Activated naive CD4-positive, alpha-beta T cell treated with anti-CD3 and anti-CD28 coated beads, Interleukin-2, amount 50 U/mL, for 24 hours (primary cell): ENCODE data around the gene MAEA.
"Not testable (repeated sequence)": the region's sequence is repeated elsewhere in the genome, so short reads cannot be mapped to it uniquely, and the experiment has no call there.

Experiments used
- H3K27ac Mint-ChIP-seq: one replicate; pipeline ENCODE4 v1.8.0; 2021; ENCODE audit warnings: mild to moderate bottlenecking, mixed read lengths
- H3K27me3 Mint-ChIP-seq: one replicate; pipeline ENCODE4 v1.8.0; 2021; ENCODE audit warnings: mixed read lengths
- H3K36me3 Mint-ChIP-seq: one replicate; pipeline ENCODE4 v1.8.0; 2021; ENCODE audit warnings: mixed read lengths
- H3K4me1 Mint-ChIP-seq: one replicate; pipeline ENCODE4 v1.8.0; 2021; ENCODE audit warnings: mixed read lengths
- H3K4me3 Mint-ChIP-seq: one replicate; pipeline ENCODE4 v1.8.0; 2021; ENCODE audit warnings: mild to moderate bottlenecking, mixed read lengths
- H3K9me3 Mint-ChIP-seq: one replicate; pipeline ENCODE4 v1.8.0; 2021; ENCODE audit warnings: mixed read lengths

Gene MAEA

DNA sequence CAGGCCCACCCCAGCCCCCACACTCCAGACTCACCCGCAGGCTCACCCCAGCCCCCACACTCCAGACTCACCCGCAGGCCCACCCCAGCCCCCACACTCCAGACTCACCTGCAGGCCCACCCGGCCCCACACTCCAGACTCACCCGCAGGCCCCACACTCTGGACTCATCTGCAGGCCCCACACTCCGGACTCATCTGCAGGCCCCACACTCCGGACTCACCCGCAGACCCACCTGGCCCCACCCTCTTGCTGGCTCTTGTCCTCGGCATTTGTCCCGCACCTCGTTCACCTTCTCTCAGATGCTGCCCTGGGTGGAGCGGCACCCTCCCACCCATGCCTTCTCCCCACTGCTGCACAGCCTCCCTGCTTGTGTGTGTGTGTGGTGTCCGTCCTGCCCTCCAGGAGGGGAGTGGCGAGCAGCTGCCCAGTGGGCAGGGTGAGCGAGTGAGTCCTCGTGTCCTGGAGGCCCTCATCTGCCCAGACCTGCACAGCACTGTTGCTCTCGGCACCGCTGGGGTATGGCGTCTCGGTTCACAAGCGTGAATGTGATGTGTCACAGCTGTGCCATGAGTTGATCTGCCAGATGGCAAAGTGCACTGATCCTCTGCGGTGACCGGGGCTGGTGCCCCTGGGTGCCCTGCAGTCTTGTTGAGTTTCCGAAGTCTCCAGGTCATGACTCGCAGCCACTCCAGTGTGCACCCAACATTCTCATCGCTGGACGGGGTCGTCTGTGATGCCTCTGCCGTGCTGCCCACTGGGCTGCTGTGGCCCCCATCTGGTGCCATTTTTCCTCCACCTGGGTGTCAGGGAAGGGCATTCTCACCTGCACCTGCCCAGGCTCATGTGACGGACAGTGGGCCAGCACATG lies 27.7 kb downstream of the MAEA start:
- Mint-ChIP-seq H3K36me3 (peaks cover 11% of the 10 kb centered on the region), H3K27me3 (no peaks in the 10 kb centered on the region), H3K4me3 (no peak overlapping the region), H3K9me3 (no peaks in the 10 kb centered on the region), H3K27ac (no peak overlapping the region), H3K4me1 (peaks cover 19% of the 10 kb centered on the region)

DNA sequence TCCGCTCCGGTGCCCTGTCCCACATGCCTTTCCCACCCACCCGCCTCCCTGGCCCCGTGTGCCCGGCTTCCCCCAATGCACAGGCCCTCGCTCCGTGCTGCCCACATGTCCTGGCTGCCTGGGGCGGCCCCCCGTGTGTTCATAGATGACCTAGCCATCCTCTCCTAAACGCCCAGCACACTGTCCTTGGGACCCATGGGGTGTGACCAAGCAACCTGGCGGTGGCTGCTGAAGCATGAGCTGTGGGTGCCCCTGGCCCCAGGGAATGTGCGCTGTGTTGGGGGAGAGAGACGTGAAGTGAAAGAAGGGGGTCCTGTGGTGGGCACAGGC lies 28.3 kb downstream of the MAEA start:
- H3K4me1 Mint-ChIP-seq, result peaks cover 19% of the 10 kb centered on the region
- H3K27me3 Mint-ChIP-seq, result no peaks in the 10 kb centered on the region
- H3K36me3 Mint-ChIP-seq, result peaks cover 11% of the 10 kb centered on the region
- H3K9me3 Mint-ChIP-seq, result no peaks in the 10 kb centered on the region
- no peak overlapping the region for H3K4me3 Mint-ChIP-seq
- no peak overlapping the region for H3K27ac Mint-ChIP-seq

DNA sequence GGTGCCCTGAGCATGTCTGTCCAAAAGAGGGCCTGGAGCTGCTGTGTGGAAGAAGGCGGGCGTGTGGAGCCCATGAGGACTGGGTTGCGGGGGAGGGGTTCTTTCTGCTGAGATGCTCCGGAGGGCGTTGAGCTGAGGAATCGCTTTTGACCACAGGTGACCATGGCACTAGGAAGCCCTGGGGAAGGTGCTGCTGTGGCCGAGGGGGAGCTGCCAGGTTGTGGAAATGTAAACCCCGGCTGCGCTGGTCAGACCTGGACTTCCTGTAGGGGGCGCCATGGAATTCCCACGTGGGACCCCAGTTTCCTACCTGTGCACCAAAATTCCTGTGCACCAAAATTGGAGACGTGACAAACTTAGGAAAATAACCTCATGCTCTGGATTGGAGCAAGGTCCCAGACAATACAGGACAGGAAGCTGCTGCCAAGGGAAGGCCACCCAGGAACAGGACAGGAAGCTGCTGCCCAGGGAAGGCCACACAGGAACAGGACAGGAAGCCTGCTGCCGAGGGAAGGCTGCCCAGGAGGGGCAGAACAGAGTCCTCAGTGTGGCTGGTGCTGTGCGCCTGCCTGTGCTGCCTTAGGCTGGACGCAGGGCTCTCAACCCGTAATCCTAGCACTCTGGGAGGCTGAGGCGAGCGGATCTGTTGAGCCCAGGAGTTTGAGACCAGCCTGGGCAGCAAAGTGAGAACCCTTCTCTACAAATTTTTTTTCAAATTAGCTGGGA lies 29.0 kb downstream of the MAEA start:
- Mint-ChIP-seq H3K9me3 (no peaks in the 10 kb centered on the region), H3K4me3 (no peak overlapping the region), H3K27ac (no peak overlapping the region), H3K36me3 (peaks cover 10% of the 10 kb centered on the region), H3K4me1 (peaks cover 19% of the 10 kb centered on the region), H3K27me3 (no peaks in the 10 kb centered on the region)

DNA sequence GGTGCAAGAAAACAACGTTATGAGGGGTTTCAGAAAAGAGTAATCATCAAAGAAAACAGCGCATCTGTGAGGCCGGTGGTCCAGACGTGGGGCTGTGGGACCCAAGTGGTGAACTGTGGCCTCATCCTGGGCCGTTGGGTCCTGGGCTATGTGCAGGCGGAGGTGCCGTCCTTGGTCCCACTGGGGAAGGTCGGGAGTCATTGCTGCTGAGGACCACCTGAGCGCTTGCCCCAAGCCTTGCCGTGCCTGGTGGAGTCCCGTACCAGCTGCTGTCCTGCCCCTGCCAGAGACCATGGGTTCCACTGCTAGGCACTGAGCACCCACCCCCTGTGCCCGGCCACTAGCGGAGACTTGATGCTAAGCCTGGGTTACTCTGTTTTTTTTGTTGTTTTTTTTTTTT lies 31.8 kb downstream of the MAEA start:
- Mint-ChIP-seq H3K36me3 (peaks cover 6% of the 10 kb centered on the region), H3K27ac (no peak overlapping the region), H3K4me3 (no peak overlapping the region), H3K9me3 (no peaks in the 10 kb centered on the region), H3K4me1 (peaks cover 10% of the 10 kb centered on the region), H3K27me3 (no peaks in the 10 kb centered on the region)

DNA sequence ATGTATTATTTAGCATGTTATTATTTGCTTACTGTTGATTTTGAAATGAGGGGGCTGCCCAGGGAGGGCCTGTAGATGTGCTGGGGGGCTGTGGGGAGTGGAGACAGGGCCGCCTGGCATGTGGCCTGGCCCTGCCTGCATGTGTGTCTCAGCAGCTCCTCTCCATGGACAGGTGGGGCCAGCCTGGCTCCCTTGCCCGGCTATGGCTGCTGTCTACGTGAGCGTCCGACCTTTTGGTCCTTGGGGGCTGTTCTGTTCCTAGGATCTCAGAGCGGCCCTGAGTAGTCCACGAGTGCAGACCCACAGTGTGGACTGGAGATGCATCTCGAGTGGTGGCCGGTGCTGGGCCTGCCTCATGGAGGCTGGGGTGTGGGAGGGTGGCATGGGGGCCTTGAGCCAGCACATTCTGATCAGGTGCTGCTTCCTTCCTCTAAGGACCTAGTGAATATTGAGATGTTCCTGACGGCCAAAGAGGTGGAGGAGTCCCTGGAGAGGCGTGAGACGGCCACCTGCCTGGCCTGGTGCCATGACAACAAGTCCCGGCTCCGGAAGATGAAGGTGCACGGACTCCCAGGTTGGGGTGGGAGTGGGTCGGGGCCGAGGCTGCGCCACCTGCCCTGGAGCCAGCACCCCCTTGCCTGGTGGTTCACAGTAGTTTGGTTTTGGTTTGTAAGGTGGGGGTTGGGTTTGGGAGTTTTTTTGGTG lies 32.4 kb downstream of the MAEA start:
- no peaks in the 10 kb centered on the region for H3K27me3 Mint-ChIP-seq
- no peak overlapping the region for H3K4me3 Mint-ChIP-seq
- peaks cover 6% of the 10 kb centered on the region for H3K36me3 Mint-ChIP-seq
- H3K27ac Mint-ChIP-seq, result no peak overlapping the region
- no peaks in the 10 kb centered on the region for H3K9me3 Mint-ChIP-seq
- H3K4me1 Mint-ChIP-seq, result peaks cover 10% of the 10 kb centered on the region

DNA sequence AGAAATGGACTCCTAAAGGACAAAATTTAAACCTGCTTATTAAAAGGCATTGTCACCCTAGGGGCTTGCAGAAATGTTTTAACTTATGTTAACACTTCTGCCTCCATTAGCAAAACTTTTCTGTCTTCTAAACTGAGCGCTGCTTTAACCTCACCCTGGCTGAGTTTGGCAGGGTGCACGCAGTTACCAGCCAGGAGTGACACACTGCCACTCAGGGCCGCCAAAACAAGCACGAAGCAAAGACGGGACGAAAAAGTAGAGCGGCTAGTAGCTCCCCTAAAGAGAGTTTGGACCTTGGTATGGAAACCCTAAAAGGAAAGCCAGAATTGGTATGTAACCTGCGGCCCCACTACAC lies 33.6 kb downstream of the MAEA start:
- peaks cover 7% of the 10 kb centered on the region for H3K4me1 Mint-ChIP-seq

DNA sequence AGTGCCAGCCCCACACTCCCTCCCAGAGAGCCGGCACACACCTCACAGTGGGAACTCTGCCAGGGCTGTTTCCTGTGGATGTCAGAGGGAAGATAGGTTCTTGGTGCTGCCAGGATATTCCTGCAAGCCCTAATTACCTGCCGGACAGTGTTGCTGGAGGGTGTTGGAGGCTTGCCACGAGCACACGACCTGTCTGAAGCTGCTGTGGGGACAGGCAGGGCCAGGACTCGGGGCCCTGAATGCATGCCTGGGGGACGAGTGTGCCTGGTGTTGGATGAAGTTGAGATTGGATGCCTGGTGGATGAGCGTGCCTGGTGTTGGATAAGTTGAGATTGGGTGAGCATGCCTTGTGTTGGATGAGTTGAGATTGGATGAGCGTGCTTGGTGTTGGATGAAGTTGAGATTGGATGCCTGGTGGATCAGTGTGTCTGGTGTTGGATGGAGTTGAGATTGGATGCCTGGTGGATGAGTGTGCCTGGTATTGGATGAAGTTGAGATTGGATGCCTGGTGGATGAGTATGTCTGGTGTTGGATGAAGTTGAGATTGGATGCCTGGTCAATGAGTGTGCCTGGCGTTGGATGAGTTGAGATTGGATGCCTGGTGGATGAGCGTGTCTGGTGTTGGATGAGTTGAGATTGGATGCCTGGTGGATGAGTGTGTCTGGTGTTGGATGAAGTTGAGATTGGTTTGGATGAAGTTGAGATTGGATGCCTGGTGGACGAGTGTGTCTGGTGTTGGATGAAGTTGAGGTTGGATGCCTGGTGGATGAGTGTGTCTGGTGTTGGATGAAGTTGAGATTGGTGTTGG lies 34.1 kb downstream of the MAEA start:
- no peaks in the 10 kb centered on the region for H3K27me3 Mint-ChIP-seq
- no peak overlapping the region for H3K27ac Mint-ChIP-seq
- no peak overlapping the region for H3K4me3 Mint-ChIP-seq
- peaks cover 5% of the 10 kb centered on the region for H3K4me1 Mint-ChIP-seq
- peaks cover 3% of the 10 kb centered on the region for H3K36me3 Mint-ChIP-seq
- no peaks in the 10 kb centered on the region for H3K9me3 Mint-ChIP-seq

More for the DNA sequence above, 33.6 kb downstream of the MAEA start:
- Mint-ChIP-seq H3K27me3 (no peaks in the 10 kb centered on the region), H3K4me3 (no peak overlapping the region), H3K9me3 (no peaks in the 10 kb centered on the region), H3K27ac (no peak overlapping the region), H3K36me3 (peaks cover 3% of the 10 kb centered on the region)

DNA sequence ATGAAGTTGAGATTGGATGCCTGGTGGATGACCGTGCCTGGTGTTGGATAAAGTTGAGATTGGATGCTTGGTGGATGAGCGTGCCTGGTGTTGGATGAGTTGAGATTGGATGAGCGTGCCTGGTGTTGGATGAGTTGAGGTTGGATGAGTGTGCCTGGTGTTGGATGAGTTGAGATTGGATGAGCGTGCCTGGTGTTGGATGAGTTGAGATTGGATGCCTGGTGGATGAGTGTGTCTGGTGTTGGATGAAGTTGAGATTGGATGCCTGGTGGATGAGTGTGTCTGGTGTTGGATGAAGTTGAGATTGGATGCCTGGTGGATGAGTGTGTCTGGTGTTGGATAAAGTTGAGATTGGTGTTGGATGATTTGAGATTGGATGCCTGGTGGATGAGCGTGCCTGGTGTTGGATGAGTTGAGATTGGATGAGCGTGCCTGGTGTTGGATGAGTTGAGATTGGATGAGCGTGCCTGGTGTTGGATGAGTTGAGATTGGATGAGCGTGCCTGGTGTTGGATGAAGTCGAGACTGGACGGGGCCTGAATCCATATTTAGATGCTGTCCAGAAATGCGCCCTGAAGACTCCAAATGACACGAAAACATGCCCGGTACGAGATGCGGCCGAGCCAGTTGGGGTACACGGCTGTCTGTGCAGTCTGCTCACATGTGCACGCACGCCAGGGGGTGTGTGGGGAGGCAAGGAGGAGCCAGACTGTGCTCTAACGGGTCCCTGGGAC lies 34.9 kb downstream of the MAEA start:
- H3K4me3 Mint-ChIP-seq, H3K27me3 Mint-ChIP-seq, H3K27ac Mint-ChIP-seq, H3K9me3 Mint-ChIP-seq, H3K36me3 Mint-ChIP-seq: not testable (repeated sequence)
- peaks cover 13% of the 10 kb centered on the region for H3K4me1 Mint-ChIP-seq

DNA sequence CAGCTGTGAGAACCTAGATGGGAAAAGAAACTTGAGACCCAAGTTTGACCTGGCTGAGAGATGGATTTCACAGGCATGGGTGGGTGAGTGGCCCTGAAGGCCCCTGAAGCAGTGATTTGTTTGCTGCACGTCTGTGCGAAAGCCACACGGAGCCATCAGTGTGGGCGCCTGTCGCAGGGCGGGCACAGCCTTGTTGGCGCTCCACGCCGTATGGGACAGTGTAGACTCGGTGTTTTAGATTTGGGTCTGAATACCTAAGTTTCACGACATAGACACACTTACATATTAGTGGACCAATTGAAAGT lies 35.4 kb downstream of the MAEA start:
- Mint-ChIP-seq H3K9me3 (no peaks in the 10 kb centered on the region), H3K4me3 (no peak overlapping the region), H3K36me3 (peaks cover 6% of the 10 kb centered on the region), H3K4me1 (peaks cover 16% of the 10 kb centered on the region), H3K27me3 (no peaks in the 10 kb centered on the region), H3K27ac (no peak overlapping the region)

DNA sequence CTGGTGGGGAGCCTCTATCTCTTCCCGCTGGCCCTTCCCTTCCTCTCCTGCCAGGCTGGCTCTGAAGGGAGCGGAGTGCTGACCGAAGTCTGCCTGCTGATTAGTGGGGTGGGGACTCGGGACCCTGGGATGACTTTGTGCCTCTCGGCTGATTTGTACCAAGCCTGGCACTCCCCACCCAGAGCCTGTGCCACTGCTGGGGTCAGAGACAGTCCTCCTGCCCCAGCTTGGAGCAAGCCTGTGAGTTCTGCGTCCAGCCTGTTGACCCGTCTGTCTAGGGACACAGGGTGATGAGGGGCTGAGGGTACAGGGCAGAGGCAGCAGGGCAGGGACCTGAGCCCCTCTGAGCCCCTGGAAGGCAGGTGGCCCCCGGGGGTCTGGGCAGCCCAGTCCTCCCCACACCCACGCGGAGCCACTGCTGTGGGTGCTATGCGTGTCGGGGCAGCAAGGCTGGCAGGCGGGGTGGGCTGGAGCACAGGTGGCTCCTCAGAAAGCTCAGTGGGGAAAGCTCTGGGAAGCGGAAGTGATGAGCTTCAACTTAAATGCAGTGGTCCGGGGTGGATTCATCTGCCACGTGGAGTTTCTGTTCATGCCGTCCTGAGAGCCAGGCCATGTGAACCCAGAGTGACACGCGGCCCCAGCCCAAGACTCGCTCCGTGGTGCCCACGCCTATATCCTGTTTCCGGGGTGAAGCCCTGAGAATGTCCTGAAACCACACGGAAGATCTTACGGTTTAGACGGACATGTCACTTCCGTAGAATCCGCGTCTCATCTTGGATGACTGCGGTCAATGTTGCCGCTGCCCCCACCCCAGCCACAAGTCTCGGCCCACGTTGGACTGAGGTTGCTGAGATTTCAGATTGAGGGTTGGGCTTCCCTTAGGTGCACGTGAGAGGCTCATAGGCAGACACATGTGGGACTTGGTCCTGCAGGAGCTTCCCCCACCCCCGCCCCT lies 36.3 kb downstream of the MAEA start:
- Mint-ChIP-seq H3K9me3 (no peaks in the 10 kb centered on the region), H3K27ac (no peak overlapping the region), H3K27me3 (no peaks in the 10 kb centered on the region), H3K4me1 (peaks cover 24% of the 10 kb centered on the region), H3K4me3 (no peak overlapping the region), H3K36me3 (peaks cover 7% of the 10 kb centered on the region)

DNA sequence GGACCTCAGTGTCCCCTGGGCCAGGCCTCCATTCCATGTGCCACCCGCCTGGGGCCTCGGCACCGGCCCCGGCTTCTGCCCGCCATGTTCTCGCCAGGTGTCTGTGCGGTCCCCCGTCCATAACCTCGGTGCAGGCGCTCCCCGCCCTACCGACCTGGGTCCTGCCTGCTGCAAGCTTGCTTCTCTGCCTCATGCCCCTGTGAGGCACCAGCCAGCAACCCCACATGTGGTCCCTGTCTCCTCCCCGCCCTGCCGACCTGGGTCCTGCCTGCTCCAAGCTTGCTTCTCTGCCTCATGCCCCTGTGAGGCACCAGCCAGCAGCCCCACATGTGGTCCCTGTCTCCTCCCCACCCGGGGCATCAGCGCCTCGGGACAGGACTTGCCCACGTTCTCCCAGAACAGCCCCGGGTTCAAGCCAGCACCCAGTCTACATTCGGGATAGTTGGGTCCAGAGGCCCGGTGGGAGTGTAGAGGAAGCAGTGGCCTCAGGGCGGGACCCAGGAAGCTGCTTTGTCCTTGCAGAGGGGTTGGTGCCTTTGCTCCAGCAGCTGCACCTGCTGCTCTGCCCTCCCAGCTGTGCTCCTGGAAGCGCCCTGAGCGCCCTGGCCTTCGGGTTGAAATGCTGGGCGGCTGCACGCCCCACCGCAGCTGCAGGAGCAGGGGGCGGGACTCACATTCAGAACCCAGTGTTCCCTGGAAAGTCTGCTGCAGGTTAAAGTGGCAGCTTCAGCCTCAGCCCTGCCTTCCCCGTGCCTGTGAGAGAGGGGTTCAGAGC lies 37.2 kb downstream of the MAEA start:
- H3K9me3 Mint-ChIP-seq, result no peaks in the 10 kb centered on the region
- no peak overlapping the region for H3K27ac Mint-ChIP-seq
- H3K36me3 Mint-ChIP-seq, result peaks cover 4% of the 10 kb centered on the region
- H3K4me3 Mint-ChIP-seq, result no peak overlapping the region
- H3K27me3 Mint-ChIP-seq, result no peaks in the 10 kb centered on the region
- H3K4me1 Mint-ChIP-seq, result peaks cover 27% of the 10 kb centered on the region

DNA sequence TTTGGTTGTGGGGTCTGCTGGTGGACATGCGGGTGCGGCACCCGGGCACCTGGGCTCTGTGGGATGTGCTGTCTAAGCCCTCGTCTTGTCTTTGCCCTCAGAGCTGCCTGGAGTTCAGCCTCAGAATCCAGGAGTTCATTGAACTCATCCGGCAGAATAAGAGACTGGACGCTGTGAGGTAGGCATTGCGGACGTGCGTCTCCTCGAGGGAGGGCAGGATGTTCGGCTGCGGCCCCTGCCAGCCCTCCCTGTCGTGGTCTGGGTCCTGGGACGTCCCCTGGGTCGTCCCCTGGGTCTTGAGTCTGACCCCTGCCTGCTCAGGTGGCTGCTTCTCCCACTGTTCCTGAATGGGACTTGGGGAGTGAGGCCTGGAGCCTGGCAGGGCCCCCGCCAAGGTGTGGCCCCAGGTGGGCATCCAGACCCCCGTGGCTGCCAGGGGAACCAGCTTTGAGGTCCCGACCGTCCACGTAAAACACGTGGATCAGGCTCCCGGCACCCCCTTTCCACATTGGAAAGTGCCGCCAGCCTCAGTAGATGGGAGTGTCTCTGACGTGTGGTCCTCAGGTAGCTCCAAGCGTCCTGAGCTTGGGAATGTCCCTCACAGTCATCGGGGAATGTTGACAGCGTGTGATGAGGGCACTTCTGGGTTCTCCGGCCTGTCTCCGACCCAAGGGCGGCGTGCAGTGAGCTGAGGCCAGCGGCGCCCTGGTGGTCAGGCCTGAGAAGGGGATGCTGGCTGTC lies 38.0 kb downstream of the MAEA start:
- Mint-ChIP-seq H3K27me3 (no peaks in the 10 kb centered on the region), H3K4me1 (peaks cover 28% of the 10 kb centered on the region), H3K36me3 (peaks cover 4% of the 10 kb centered on the region), H3K27ac (no peak overlapping the region), H3K4me3 (no peak overlapping the region), H3K9me3 (no peaks in the 10 kb centered on the region)
